Gastrocnemius medialis (tissue), 4 donors: Measurements from ENCODE around the gene CDK5RAP3.

Experiments used
- POLR2A ChIP-seq, 2 donors: fragments of 450-650 bp; IDR thresholded peaks; one replicate each; pipeline ENCODE4 v1.6.1; 2017; ENCODE audit warnings: antibody characterized with exemption in 2 of 2, mild to moderate bottlenecking in 2 of 2, moderate library complexity in 2 of 2
- TF ChIP-seq, protein P1 (sequence below), 5 experiments: fragments of 450-650 bp in 3 of 5; fragments of 200-600 bp in 2 of 5; sonication (generic) in 2 of 5; IDR thresholded peaks in 4 of 5; conservative IDR thresholded peaks in 1 of 5; 1 replicate in 4 of 5; 2 replicates in 1 of 5; pipeline ENCODE4 v1.5.1; 2016 to 2019; ENCODE audit warnings: antibody characterized with exemption in 5 of 5, mild to moderate bottlenecking in 3 of 5, moderate library complexity in 3 of 5

DNA sequence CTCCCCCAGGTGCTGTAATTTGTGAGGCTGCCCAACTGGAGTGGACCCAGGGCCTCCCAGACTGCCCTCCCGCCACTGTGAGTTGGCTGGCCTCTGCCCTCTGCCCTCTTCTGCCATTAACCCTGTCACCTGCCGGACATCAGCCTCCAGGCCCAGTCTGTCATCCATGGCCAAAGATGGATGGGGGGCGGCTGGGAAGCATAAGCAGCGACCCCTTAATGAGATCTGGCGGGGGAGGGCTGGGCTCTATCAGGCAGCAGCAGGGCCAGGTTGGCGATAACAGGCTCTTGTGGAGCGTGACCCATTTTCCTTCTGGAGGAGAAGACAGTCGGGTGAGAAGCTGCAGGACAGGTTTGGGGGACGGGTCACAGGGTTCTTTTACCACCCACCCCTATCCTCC lies 25.3 kb downstream of the CDK5RAP3 start:
- TF ChIP-seq, protein P1, sequence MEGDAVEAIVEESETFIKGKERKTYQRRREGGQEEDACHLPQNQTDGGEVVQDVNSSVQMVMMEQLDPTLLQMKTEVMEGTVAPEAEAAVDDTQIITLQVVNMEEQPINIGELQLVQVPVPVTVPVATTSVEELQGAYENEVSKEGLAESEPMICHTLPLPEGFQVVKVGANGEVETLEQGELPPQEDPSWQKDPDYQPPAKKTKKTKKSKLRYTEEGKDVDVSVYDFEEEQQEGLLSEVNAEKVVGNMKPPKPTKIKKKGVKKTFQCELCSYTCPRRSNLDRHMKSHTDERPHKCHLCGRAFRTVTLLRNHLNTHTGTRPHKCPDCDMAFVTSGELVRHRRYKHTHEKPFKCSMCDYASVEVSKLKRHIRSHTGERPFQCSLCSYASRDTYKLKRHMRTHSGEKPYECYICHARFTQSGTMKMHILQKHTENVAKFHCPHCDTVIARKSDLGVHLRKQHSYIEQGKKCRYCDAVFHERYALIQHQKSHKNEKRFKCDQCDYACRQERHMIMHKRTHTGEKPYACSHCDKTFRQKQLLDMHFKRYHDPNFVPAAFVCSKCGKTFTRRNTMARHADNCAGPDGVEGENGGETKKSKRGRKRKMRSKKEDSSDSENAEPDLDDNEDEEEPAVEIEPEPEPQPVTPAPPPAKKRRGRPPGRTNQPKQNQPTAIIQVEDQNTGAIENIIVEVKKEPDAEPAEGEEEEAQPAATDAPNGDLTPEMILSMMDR (IDR thresholded peaks at IDR 0.05 in 4 of 5, conservative IDR thresholded peaks at IDR 0.05 in 1 of 5): no peak
- TF ChIP-seq POLR2A (IDR thresholded peaks at IDR 0.05): no peak
